K562 (cell line): ENCODE results near the gene ADAMTSL2. TPM values are rescaled to one million over a fixed set of nuclear protein-coding genes. Genes with fewer than 3 reads are reported as not detected.

Source experiments
- CCNT2 ChIP-seq: IDR thresholded peaks from 2 replicates; pipeline ENCODE4 v1.6.1; 2011; ENCODE audit warnings: borderline replicate concordance, low read depth, mild to moderate bottlenecking, moderate library complexity, mixed read lengths, low read length; ENCODE audit not compliant: insufficient read length; ENCODE audit errors: extremely low read depth
- CTBP1 ChIP-seq: fragments of 450-650 bp; IDR thresholded peaks from 2 replicates; pipeline ENCODE4 v1.6.1; 2016; ENCODE audit warnings: borderline replicate concordance
- KLF6 ChIP-seq: fragments of 250-450 bp; sonication (Bioruptor Pico); IDR thresholded peaks from 2 replicates; pipeline ENCODE4 v1.4.0; 2020; ENCODE audit warnings: mild to moderate bottlenecking, moderate library complexity, borderline replicate concordance
- MTF1 ChIP-seq: fragments of 250-450 bp; sonication (Bioruptor Pico); IDR thresholded peaks from 2 replicates; pipeline ENCODE4 v1.9.0; 2021; ENCODE audit warnings: moderate library complexity, mild to moderate bottlenecking, inconsistent platforms, borderline replicate concordance
- PBX2 ChIP-seq, 2 experiments: IDR thresholded peaks in 1 of 2; conservative IDR thresholded peaks in 1 of 2; 2 replicates each; pipeline ENCODE4 v1.6.1; 2016; ENCODE audit warnings: low read depth in 2 of 2, mild to moderate bottlenecking in 1 of 2, missing compliant biosample characterization in 1 of 2, missing genetic modification characterization in 1 of 2, moderate library complexity in 1 of 2
- POLR3A ChIP-seq: IDR thresholded peaks from 2 replicates; pipeline ENCODE4 v1.6.1; 2011; ENCODE audit warnings: borderline replicate concordance, mild to moderate bottlenecking, moderate library complexity; ENCODE audit not compliant: insufficient read length, insufficient read depth; ENCODE audit errors: extremely low read depth
- RUNX1 ChIP-seq: sonication (generic); IDR thresholded peaks from 2 replicates; pipeline ENCODE4 v1.6.1; 2016; ENCODE audit warnings: antibody characterized with exemption, low read depth
- SAFB ChIP-seq: fragments of 200-400 bp; formaldehyde crosslinking; IDR thresholded peaks from 2 replicates; pipeline ENCODE4 v1.6.1; 2017; ENCODE audit warnings: low read depth, low read length, borderline replicate concordance
- ZNF592 ChIP-seq: fragments of 450-650 bp; IDR thresholded peaks from 2 replicates; pipeline ENCODE4 v1.6.1; 2017; ENCODE audit warnings: antibody characterized with exemption, mild to moderate bottlenecking
- polyA plus RNA-seq, 8 experiments: library from polyadenylated mRNA; depleted of rRNA in 4 of 8; stranded (reverse) in 5 of 8; unstranded in 3 of 8; fragments of >200 nt; fragmentation: Nextera tagmentation in 2 of 8; fragmentation: Illumina TruSeq in 1 of 8; extraction: Ambion mirVana in 2 of 8; extraction: Trizol in 1 of 8; gene quantifications; 2 replicates each; pipeline versions ENCODE4 v1.2.1 to v1.2.3, GENCODE V29; 2011 to 2014; ENCODE audit warnings: inconsistent platforms in 1 of 8, missing spikeins in 1 of 8
- total RNA-seq, 7 experiments: library from RNA; depleted of rRNA in 6 of 7; stranded (reverse); fragments of >200 nt in 6 of 7; fragmentation: Illumina TruSeq in 2 of 7; extraction: Trizol in 2 of 7; gene quantifications; 2 replicates each; pipeline versions ENCODE4 v1.2.1 to v1.2.3, GENCODE V29; 2011 to 2021; ENCODE audit warnings: low replicate concordance in 1 of 7
- TF ChIP-seq, protein P1 (sequence below): fragments of 450-650 bp; IDR thresholded peaks from 2 replicates; pipeline ENCODE4 v1.6.1; 2016; ENCODE audit warnings: antibody characterized with exemption

ADAMTSL2 gene
- total and polyA plus RNA-seq, 9 of the 15 experiments (the other 6 are each of a cell fraction or from before 2014, with no cell fraction given), result 0.04 TPM; not detected in 8

DNA sequence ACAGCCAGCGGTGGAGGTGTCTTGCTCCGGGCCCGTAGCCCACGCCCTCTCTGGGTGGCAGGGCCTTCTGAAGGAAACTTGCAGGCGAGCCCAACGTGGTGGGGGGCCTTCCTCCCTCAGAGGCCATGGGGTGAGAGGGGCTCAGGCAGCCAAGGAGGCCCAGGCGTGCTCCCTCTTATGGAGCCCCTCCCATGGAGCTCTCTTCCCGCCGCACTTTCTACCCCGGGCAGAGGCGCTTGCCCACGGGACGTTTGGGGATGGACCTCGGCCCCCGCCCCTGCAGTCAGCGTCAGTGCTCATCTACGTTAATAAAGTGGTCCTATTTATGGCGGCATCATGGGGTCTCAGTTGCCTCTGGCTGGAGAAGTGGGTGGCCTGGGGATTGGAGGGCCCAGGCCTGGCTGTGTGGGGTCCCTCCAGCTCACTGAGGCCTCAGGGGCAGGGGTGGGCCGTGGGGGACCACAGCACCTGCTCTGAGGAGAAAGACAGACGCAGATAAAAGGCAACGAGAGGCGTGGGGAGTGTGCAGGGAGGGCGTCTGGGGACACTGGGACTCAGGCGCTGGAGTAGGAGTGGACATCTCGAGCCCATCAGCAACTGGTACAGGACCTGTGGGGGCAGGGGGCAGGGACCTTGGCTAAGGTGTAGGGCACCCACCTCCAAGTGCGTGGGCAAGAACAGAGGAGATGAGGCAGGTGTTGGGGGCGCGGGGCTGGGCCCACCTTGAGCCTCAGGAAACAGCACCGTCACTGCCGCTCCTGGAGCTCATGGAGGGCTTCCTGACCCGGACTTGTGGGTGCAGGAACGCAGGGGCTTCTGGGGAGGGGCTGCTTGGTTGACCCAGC lies 40.9 kb downstream of the ADAMTSL2 start (continued):
- TF ChIP-seq, protein P1, sequence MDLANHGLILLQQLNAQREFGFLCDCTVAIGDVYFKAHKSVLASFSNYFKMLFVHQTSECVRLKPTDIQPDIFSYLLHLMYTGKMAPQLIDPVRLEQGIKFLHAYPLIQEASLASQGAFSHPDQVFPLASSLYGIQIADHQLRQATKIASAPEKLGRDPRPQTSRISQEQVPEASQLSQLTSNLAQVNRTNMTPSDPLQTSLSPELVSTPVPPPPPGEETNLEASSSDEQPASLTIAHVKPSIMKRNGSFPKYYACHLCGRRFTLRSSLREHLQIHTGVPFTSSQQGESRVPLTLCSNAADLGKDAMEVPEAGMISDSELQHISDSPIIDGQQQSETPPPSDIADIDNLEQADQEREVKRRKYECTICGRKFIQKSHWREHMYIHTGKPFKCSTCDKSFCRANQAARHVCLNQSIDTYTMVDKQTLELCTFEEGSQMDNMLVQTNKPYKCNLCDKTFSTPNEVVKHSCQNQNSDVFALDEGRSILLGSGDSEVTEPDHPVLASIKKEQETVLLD, result no peak
- no peak for TF ChIP-seq KLF6 (CRISPR knock-in tag)
- no peak for TF ChIP-seq RUNX1
- no peak for TF ChIP-seq MTF1
- TF ChIP-seq POLR3A, result no peak
- TF ChIP-seq ZNF592, result no peak
- no peak for TF ChIP-seq CTBP1
- TF ChIP-seq SAFB, result no peak
- no peak for TF ChIP-seq PBX2 (CRISPR knock-in tag; IDR thresholded peaks at IDR 0.05; ENCODE audit: low read depth)
- no peak for TF ChIP-seq PBX2 (tag; conservative IDR thresholded peaks at IDR 0.05; ENCODE audit: low read depth)
- no peak for TF ChIP-seq CCNT2
